NCI-H2227 treated with DMSO at 0.1 percent for 48 hours (cell line): ENCODE results near the gene KRTAP5-8.
"Not testable (repeated sequence)": the region's sequence is repeated elsewhere in the genome, so short reads cannot be mapped to it uniquely, and the experiment has no call there.

Experiments
- DNase-seq: peaks from one replicate; lab custom pipeline; 2025; lab: John Stamatoyannopoulos, UW

Gene KRTAP5-8

GRCh38 chr11:71537977-71538665 lies at the start of gene KRTAP5-8:
KRTAP5-8 (plus strand) TSS chr11:71538025; CDS start chr11:71538056, 31 bp downstream.
- not testable (repeated sequence) for DNase-seq

- DNase-seq: no peak
Observed at GRCh38 chr11:71488681-71489270, 49.0 kb upstream of the KRTAP5-8 start.

- DNase-seq: no peak
Observed at GRCh38 chr11:71489311-71490043, 48.3 kb upstream of the KRTAP5-8 start.

GRCh38 chr11:71490044-71490730 lies 47.6 kb upstream of the KRTAP5-8 start:
- no peak for DNase-seq

- DNase-seq: no peak
Observed at GRCh38 chr11:71490731-71491390, 47.0 kb upstream of the KRTAP5-8 start.

- DNase-seq: no peak
Observed at GRCh38 chr11:71491531-71491930, 46.3 kb upstream of the KRTAP5-8 start.

- DNase-seq: no peak
Observed at GRCh38 chr11:71491940-71492339, 45.9 kb upstream of the KRTAP5-8 start.

- DNase-seq: no peak
Observed at GRCh38 chr11:71495286-71496230, 42.3 kb upstream of the KRTAP5-8 start.

- DNase-seq: no peak
Observed at GRCh38 chr11:71496421-71496820, 41.4 kb upstream of the KRTAP5-8 start.

- DNase-seq: no peak
Observed at GRCh38 chr11:71498091-71498490, 39.7 kb upstream of the KRTAP5-8 start.

GRCh38 chr11:71499125-71499524 lies 38.7 kb upstream of the KRTAP5-8 start:
- no peak for DNase-seq

- DNase-seq: no peak
Observed at GRCh38 chr11:71499546-71499945, 38.3 kb upstream of the KRTAP5-8 start.

- no peak for DNase-seq
Observed at GRCh38 chr11:71500601-71501021, 37.2 kb upstream of the KRTAP5-8 start.

- no peak for DNase-seq
Observed at GRCh38 chr11:71501071-71501985, 36.5 kb upstream of the KRTAP5-8 start.

GRCh38 chr11:71502026-71502425 lies 35.8 kb upstream of the KRTAP5-8 start:
- DNase-seq: no peak

GRCh38 chr11:71502871-71503435 lies 34.9 kb upstream of the KRTAP5-8 start:
- DNase-seq: no peak

- peak; percentile 2 for DNase-seq
Observed at GRCh38 chr11:71504531-71504930, 33.3 kb upstream of the KRTAP5-8 start.

- no peak for DNase-seq
Observed at GRCh38 chr11:71505001-71505400, 32.8 kb upstream of the KRTAP5-8 start.

- no peak for DNase-seq
Observed at GRCh38 chr11:71505781-71506180, 32.0 kb upstream of the KRTAP5-8 start.
